Ovary (tissue), 9 donors: Measurements from ENCODE around the gene CFP. TPM values are rescaled to one million over a fixed set of nuclear protein-coding genes. Genes with fewer than 3 reads are reported as not detected.

ENCODE experiments used
- DNase-seq, 5 donors: peaks; one replicate each; pipeline ENCODE4 v3.0.0-alpha.2; 2019 to 2020
- H3K27ac ChIP-seq, 2 donors: fragments of 200-600 bp; one replicate each; pipeline versions ENCODE4 v1.5.1 to v1.8.0; 2019 to 2022
- H3K27me3 ChIP-seq: fragments of 200-600 bp; one replicate; pipeline ENCODE4 v1.8.0; 2022
- H3K36me3 ChIP-seq: fragments of 200-600 bp; sonication (generic); one replicate; pipeline ENCODE4 v1.5.1; 2019
- H3K4me1 ChIP-seq: one replicate; pipeline ENCODE4 v1.8.1; 2013; ENCODE audit warnings: mild to moderate bottlenecking, moderate library complexity; ENCODE audit not compliant: insufficient read depth
- H3K4me3 ChIP-seq: fragments of 200-600 bp; sonication (generic); one replicate; pipeline ENCODE4 v1.5.1; 2017
- H3K9me3 ChIP-seq, 2 donors: fragments of 200-600 bp in 1 of 2; sonication (generic) in 1 of 2; one replicate each; pipeline versions ENCODE4 v1.5.1 to v1.8.1; 2013 to 2019; ENCODE audit warnings: mild to moderate bottlenecking in 1 of 2, moderate library complexity in 1 of 2
- EP300 ChIP-seq: sonication (generic); formaldehyde crosslinking; IDR thresholded peaks from one replicate; pipeline ENCODE4 v1.6.1; 2017; ENCODE audit warnings: antibody characterized with exemption
- POLR2A ChIP-seq: fragments of 450-650 bp; IDR thresholded peaks from one replicate; pipeline ENCODE4 v1.6.1; 2017; ENCODE audit warnings: antibody characterized with exemption, mild to moderate bottlenecking, moderate library complexity
- WGBS, 3 donors: extraction: QIAGEN DNeasy Blood & Tissue Kit in 1 of 3; methylation state at CpG; one replicate each; pipeline versions ENCODE4 v1.1.5 to v1.1.7; 2013 to 2017; 5-methylcytosine and 5-hydroxymethylcytosine counted together
- intact Hi-C, 4 donors: fragments of 100-400 bp; cut with DNase I; formaldehyde crosslinking; loops; one replicate each; pipeline versions ENCODE4 v1.11.0 to v1.15.1; 2022 to 2023
- polyA plus RNA-seq, 2 donors: library from polyadenylated mRNA; stranded (reverse); fragments of 200-250 nt in 1 of 2; fragments of 350-450 nt in 1 of 2; fragmentation: Illumina TruSeq in 1 of 2; extraction: RNeasy Lipid Tissue Mini Kit (QIAGEN cat#74804) in 1 of 2; gene quantifications; one replicate each; pipeline ENCODE4 v1.2.3, GENCODE V29; 2013 to 2014
- total RNA-seq, 7 donors: library from RNA; depleted of rRNA in 2 of 7; stranded (reverse); fragments of >200 nt in 2 of 7; fragmentation: NEBNext Ultra II Directional in 3 of 7; extraction: Animal tissue kit (Norgen Biotek cat#: 25700) in 3 of 7; gene quantifications; one replicate each; pipeline versions ENCODE4 v1.1.0 to v1.2.4, GENCODE V29; 2016 to 2023
- TF ChIP-seq, protein P1 (sequence below), 3 donors: fragments of 450-650 bp in 2 of 3; fragments of 200-600 bp in 1 of 3; IDR thresholded peaks; one replicate each; pipeline versions ENCODE4 v1.5.1 to v1.8.0; 2016 to 2022; ENCODE audit warnings: antibody characterized with exemption in 3 of 3, mild to moderate bottlenecking in 1 of 3
- donor health status: DM: no; HTN: no; CAD: no; lungs with moderate emphysema.
- donor health status: DM: no; HTN: no; CAD: no.
- donor health status: Bipolar disorder and iron deficiency.
- donor health status: DM: yes; HTN: yes; CAD: no.
- donor health status: DM: no; HTN: no; CAD: no.
- donor health status: DM: yes; HTN: yes; CAD: no.

Gene CFP
- total and polyA plus RNA-seq, 9 donors = 0.72 to 3.2 (median 1.6) TPM

DNA sequence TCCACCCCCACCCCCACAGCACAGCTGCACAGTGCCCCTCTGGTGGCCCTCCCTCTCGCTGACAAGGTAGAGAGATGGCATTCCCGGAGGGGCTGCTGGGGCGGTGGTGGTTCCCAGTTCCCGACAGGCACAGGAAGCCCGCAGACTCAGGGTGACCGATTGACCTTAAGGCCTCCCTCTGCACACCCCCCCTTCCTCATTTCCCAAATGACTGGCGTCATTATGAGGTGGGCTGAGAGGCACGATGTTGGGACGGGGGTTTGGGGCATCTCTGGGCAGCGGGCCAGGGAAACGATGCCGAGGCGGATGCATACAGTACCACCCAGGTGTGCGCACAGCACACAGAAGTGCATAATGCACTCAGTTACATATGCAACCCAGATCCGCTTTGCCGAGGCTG is 51.0 kb downstream of the CFP start:
- 60 to 65% (median 64%) methylated on average over 16 of the region's 16 CpGs for whole genome bisulfite sequencing, 3 donors
- peaks cover 6% of the 10 kb centered on the region for H3K4me1 ChIP-seq
- no peak overlapping the region for H3K4me3 ChIP-seq
- H3K27ac ChIP-seq = no peak overlapping the region
- TF ChIP-seq, protein P1, sequence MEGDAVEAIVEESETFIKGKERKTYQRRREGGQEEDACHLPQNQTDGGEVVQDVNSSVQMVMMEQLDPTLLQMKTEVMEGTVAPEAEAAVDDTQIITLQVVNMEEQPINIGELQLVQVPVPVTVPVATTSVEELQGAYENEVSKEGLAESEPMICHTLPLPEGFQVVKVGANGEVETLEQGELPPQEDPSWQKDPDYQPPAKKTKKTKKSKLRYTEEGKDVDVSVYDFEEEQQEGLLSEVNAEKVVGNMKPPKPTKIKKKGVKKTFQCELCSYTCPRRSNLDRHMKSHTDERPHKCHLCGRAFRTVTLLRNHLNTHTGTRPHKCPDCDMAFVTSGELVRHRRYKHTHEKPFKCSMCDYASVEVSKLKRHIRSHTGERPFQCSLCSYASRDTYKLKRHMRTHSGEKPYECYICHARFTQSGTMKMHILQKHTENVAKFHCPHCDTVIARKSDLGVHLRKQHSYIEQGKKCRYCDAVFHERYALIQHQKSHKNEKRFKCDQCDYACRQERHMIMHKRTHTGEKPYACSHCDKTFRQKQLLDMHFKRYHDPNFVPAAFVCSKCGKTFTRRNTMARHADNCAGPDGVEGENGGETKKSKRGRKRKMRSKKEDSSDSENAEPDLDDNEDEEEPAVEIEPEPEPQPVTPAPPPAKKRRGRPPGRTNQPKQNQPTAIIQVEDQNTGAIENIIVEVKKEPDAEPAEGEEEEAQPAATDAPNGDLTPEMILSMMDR (IDR thresholded peaks at IDR 0.05) = no peak
- no peak for TF ChIP-seq EP300
- no peak for TF ChIP-seq POLR2A
- H3K36me3 ChIP-seq = no peaks in the 10 kb centered on the region
- no peaks in the 10 kb centered on the region for H3K27me3 ChIP-seq
- intact Hi-C loops = loop anchor here in 2 of 4 donors (10.0 kb wide), 2 partner anchors 64 to 66 kb away; no protein-coding TSS in a partner anchor
- no peaks in the 10 kb centered on the region for H3K9me3 ChIP-seq
- peak in 1 of 5 donors; percentile 23 for DNase-seq

- Histone ChIP-seq H3K27me3 (no peaks in the 10 kb centered on the region), H3K36me3 (no peaks in the 10 kb centered on the region), H3K9me3 (no peaks in the 10 kb centered on the region), H3K4me1 (peaks cover 7% of the 10 kb centered on the region), H3K27ac (no peak overlapping the region), H3K4me3 (no peak overlapping the region)
- intact Hi-C loops = loop anchor here in 2 of 4 donors (10.0 kb wide), 2 partner anchors 63 to 67 kb away; no protein-coding TSS in a partner anchor
- no peak for DNase-seq
- TF ChIP-seq POLR2A (no peak), EP300 (no peak)
- TF ChIP-seq, protein P1 (IDR thresholded peaks at IDR 0.05) = no peak
- WGBS, 3 donors = 55 to 70% (median 61%) methylated on average over 3 of the region's 3 CpGs
Measured at GRCh38 chrX:47577901-47578300, 51.8 kb downstream of the CFP start.

GRCh38 chrX:47577424-47577823 is 52.3 kb downstream of the CFP start:
- intact Hi-C loops = loop anchor here in 2 of 4 donors (10.0 kb wide), 2 partner anchors 63 to 67 kb away; no protein-coding TSS in a partner anchor

GRCh38 chrX:47576021-47576898 is 53.5 kb downstream of the CFP start:
- Histone ChIP-seq H3K9me3 (no peaks in the 10 kb centered on the region), H3K27me3 (no peaks in the 10 kb centered on the region), H3K27ac (no peak overlapping the region), H3K4me3 (no peak overlapping the region), H3K36me3 (no peaks in the 10 kb centered on the region), H3K4me1 (peaks cover 7% of the 10 kb centered on the region)
- TF ChIP-seq, protein P1 (IDR thresholded peaks at IDR 0.05) = no peak
- TF ChIP-seq EP300 (no peak), POLR2A (no peak)
- DNase-seq = no peak
- WGBS, 3 donors = 88 to 90% (median 89%) methylated on average over 20 of the region's 20 CpGs
- intact Hi-C loops = loop anchor here in 2 of 4 donors (10.0 kb wide), 2 partner anchors 61 to 69 kb away; no protein-coding TSS in a partner anchor

More at GRCh38 chrX:47577424-47577823, 52.3 kb downstream of the CFP start:
- Histone ChIP-seq H3K27ac (no peak overlapping the region), H3K9me3 (no peaks in the 10 kb centered on the region), H3K4me3 (no peak overlapping the region), H3K4me1 (peaks cover 8% of the 10 kb centered on the region), H3K36me3 (no peaks in the 10 kb centered on the region), H3K27me3 (no peaks in the 10 kb centered on the region)
- TF ChIP-seq POLR2A (no peak), EP300 (no peak)
- TF ChIP-seq, protein P1 (IDR thresholded peaks at IDR 0.05) = no peak
- WGBS, 3 donors = 44 to 57% (median 50%) methylated on average over 9 of the region's 9 CpGs
- DNase-seq = peak in 1 of 5 donors; percentile 19
